GM21825 (cell line): Measurements from ENCODE around the gene ZNF177.

Source experiments
- ATAC-seq: cut with Tn5 transposase; IDR thresholded peaks from one replicate; pipeline ENCODE4 v1.9.1; 2021; ENCODE audit warnings: mild to moderate bottlenecking, moderate library complexity; ENCODE audit not compliant: unreplicated experiment

The ZNF177 gene

DNA sequence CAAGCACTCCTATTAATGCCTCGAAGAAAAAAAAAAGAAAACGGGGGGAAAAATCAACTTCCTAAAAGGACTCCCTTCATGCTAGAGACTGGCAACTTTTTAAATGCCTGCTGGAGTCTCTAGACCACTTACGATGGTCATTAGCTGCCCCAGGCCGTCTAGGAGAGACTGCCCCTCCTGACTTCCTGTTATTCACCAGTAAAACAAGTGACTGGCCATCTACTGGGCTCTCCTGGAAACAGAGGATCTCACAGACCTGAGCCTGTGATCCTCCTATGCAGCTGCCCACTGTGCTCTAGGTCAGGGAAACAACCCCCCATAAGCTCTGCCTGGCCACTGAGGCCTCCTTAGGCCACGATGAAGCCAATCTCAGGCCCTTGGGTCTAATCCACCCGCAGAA, 65.1 kb downstream of the ZNF177 start:
- no peak for ATAC-seq

- ATAC-seq: no peak
Observed at GRCh38 chr19:9430444-9430843, 67.6 kb downstream of the ZNF177 start.

DNA sequence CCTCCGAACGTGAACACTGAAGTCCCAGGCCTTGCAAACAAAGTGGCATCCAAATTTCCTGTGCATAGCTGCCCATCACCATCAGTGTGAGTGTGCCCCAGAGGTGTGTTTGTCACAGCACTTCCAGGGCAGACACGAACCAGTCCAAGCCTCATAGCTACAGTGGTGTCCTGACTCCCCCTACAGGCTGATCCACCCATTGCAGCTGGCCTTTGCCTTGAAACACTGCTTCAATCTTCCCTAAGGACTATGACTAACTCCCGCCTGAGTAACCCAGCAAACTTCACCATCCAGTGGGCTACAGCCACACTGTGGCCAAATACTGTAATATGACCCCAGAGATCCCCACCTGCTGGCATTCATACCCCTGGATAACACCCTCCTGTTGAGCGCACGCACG, 68.7 kb downstream of the ZNF177 start:
- ATAC-seq: no peak
